Measurements from ENCODE around the gene CRYM. TPM values are rescaled to one million over a fixed set of nuclear protein-coding genes. Genes with fewer than 3 reads are reported as not detected.

CRYM gene
- total and polyA plus RNA-seq, 2 donors (not counting 3 experiments of a cell fraction or from before 2014, with no cell fraction given): not detected

DNA sequence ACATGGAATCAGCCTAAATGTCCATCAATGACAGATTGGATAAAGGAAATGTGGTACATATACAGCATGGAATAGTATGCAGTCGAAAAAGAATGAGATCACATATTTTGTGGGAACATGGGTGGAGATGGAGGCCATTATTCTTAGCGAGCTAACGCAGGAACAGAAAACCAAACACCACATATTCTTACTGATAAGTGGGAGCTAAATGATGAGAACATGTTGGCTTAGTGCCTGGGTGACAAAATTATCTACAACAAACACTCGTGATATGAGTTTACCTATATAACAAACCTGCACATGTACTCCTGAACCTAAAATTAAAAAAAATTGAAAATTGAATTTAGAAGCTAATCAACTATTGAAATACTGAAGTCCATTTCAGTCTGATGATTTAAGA, 38.4 kb downstream of the CRYM start:
- FAIRE-seq (no peak), DNase-seq (ENCODE audit: low read depth, low spot score) (no peak)
- Histone ChIP-seq H3K9ac (replicated peaks; ENCODE audit: extremely low read depth, insufficient read depth, low read length) (no peak overlapping the region), H3K79me2 (ENCODE audit: control insufficient read depth, insufficient read depth, low read length) (no peaks in the 10 kb centered on the region), H3K27me3 (ENCODE audit: control insufficient read depth in 2 of 2, insufficient read depth in 2 of 2, low read length in 2 of 2) (peaks cover 0 to 5% of the 10 kb centered on the region in 2 experiments), H3K9me3 (replicated peaks; ENCODE audit: control insufficient read depth, insufficient read depth, low read length) (no peaks in the 10 kb centered on the region), H3K4me1 (ENCODE audit: control insufficient read depth, extremely low read depth, insufficient read depth, low read length) (no peaks in the 10 kb centered on the region), H3K9me1 (replicated peaks; ENCODE audit: control insufficient read depth, extremely low read depth, insufficient read depth, low read length) (no peaks in the 10 kb centered on the region), H4K20me1 (replicated peaks; ENCODE audit: control insufficient read depth, extremely low read depth, insufficient read depth, low read length) (no peaks in the 10 kb centered on the region), H3K36me3 (ENCODE audit: control insufficient read depth in 2 of 2, extremely low read depth in 1 of 2, insufficient read depth in 2 of 2, low read length in 2 of 2) (no peaks in the 10 kb centered on the region), H3K4me3 (replicated peaks in 1 of 3; ENCODE audit: insufficient read depth in 1 of 3, low read depth in 1 of 3, low read length in 3 of 3) (no peak overlapping the region), H2AFZ (ENCODE audit: low read depth, low read length) (no peak overlapping the region), H3K27ac (ENCODE audit: insufficient read depth, low read depth, low read length) (no peak overlapping the region), H3K4me2 (ENCODE audit: insufficient read depth, low read length) (no peak overlapping the region)
- TF ChIP-seq, protein P1, sequence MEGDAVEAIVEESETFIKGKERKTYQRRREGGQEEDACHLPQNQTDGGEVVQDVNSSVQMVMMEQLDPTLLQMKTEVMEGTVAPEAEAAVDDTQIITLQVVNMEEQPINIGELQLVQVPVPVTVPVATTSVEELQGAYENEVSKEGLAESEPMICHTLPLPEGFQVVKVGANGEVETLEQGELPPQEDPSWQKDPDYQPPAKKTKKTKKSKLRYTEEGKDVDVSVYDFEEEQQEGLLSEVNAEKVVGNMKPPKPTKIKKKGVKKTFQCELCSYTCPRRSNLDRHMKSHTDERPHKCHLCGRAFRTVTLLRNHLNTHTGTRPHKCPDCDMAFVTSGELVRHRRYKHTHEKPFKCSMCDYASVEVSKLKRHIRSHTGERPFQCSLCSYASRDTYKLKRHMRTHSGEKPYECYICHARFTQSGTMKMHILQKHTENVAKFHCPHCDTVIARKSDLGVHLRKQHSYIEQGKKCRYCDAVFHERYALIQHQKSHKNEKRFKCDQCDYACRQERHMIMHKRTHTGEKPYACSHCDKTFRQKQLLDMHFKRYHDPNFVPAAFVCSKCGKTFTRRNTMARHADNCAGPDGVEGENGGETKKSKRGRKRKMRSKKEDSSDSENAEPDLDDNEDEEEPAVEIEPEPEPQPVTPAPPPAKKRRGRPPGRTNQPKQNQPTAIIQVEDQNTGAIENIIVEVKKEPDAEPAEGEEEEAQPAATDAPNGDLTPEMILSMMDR (IDR thresholded peaks at IDR 0.05; ENCODE audit: extremely low read depth in 1 of 2, insufficient read depth in 1 of 2, low read depth in 1 of 2, low read length in 2 of 2): no peak
- TF ChIP-seq, protein P2, sequence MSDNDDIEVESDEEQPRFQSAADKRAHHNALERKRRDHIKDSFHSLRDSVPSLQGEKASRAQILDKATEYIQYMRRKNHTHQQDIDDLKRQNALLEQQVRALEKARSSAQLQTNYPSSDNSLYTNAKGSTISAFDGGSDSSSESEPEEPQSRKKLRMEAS (IDR thresholded peaks at IDR 0.05; ENCODE audit: insufficient read depth, insufficient read length): no peak
- TF ChIP-seq EZH2 (IDR thresholded peaks at IDR 0.05; ENCODE audit: borderline replicate concordance, low read depth, low read length, severe bottlenecking) (no peak), FOS (IDR thresholded peaks at IDR 0.05; ENCODE audit: borderline replicate concordance, insufficient read depth, low read length) (no peak), GATA2 (IDR thresholded peaks at IDR 0.05; ENCODE audit: insufficient read depth, insufficient read length, low read depth, low read length) (no peak), MYC (IDR thresholded peaks at IDR 0.05; ENCODE audit: low read depth, low read length) (no peak), POLR2A (IDR thresholded peaks at IDR 0.05; ENCODE audit: low read depth, low read length) (no peak), JUN (IDR thresholded peaks at IDR 0.05; ENCODE audit: borderline replicate concordance, insufficient read depth, insufficient read length, low read depth) (no peak), POLR2AphosphoS5 (IDR thresholded peaks at IDR 0.05; ENCODE audit: insufficient read depth, low read depth, low read length) (no peak)
- ChIA-PET CTCF (no interaction called here), POLR2A (no interaction called here)
- BruUV-seq (replicated peaks): no TSS peak
- dilution Hi-C loops (cut with MboI; ENCODE audit: extremely low pct_ligation_motif_present, low sequenced_read_pairs) (no loop called here), intact Hi-C loops (cut with micrococcal nuclease) (no loop called here)

Measured in endothelial cell of umbilical vein (primary cell).